ENCODE measurements around the gene FCN3.

FCN3 gene

GRCh38 chr1:27353629-27354028 is 21.0 kb downstream of the FCN3 start:
- H3K9me3 ChIP-seq: no peaks in the 10 kb centered on the region
- H3K36me3 ChIP-seq: no peaks in the 10 kb centered on the region

GRCh38 chr1:27353166-27353565 is 21.5 kb downstream of the FCN3 start:
- Histone ChIP-seq H3K4me3 (ENCODE audit: low read depth, low read length) (no peak overlapping the region), H3K9me3 (no peaks in the 10 kb centered on the region), H3K27me3 (no peaks in the 10 kb centered on the region), H3K36me3 (no peaks in the 10 kb centered on the region), H3K4me1 (no peaks in the 10 kb centered on the region)
- DNase-seq: no peak
- no peak for TF ChIP-seq CTCF (IDR thresholded peaks at IDR 0.05; ENCODE audit: low read depth, low read length)

More at GRCh38 chr1:27353629-27354028, 21.0 kb downstream of the FCN3 start:
- no peak for DNase-seq
- Histone ChIP-seq H3K4me1 (no peaks in the 10 kb centered on the region), H3K27me3 (no peaks in the 10 kb centered on the region), H3K4me3 (ENCODE audit: low read depth, low read length) (no peak overlapping the region)
- TF ChIP-seq CTCF (IDR thresholded peaks at IDR 0.05; ENCODE audit: low read depth, low read length): no peak

DNA sequence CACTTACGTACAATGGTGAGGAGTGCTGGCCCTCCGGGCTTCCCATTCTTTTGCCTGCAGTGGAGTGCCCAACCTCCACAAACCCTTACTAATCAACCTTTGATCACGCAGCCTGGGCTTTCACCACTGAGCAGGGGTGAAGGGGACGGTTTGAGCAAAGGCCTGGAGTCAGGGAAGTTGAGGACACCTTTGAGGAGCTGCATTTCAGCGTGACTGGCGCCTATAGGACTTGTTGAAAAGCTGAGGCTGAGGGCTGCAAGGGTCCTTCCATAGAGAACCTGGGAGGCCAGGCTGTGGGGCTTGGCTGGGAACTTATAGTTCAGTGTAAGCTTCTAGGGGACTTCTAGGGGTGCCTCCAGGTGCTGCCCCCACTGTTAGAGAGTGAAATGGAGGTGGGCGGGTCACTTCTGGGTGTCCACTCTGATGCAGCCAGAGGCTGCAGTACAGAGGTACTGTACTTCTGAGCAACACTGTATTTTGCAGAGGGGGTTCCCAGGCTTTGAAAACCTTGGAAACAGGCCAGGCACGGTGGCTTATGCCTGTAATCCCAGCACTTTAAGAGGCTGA is 23.0 kb downstream of the FCN3 start:
- TF ChIP-seq CTCF (IDR thresholded peaks at IDR 0.05; ENCODE audit: low read depth, low read length): no peak
- Histone ChIP-seq H3K4me1 (no peaks in the 10 kb centered on the region), H3K36me3 (no peaks in the 10 kb centered on the region), H3K4me3 (ENCODE audit: low read depth, low read length) (no peak overlapping the region), H3K9me3 (no peaks in the 10 kb centered on the region), H3K27me3 (no peaks in the 10 kb centered on the region)
- no peak for DNase-seq

DNA sequence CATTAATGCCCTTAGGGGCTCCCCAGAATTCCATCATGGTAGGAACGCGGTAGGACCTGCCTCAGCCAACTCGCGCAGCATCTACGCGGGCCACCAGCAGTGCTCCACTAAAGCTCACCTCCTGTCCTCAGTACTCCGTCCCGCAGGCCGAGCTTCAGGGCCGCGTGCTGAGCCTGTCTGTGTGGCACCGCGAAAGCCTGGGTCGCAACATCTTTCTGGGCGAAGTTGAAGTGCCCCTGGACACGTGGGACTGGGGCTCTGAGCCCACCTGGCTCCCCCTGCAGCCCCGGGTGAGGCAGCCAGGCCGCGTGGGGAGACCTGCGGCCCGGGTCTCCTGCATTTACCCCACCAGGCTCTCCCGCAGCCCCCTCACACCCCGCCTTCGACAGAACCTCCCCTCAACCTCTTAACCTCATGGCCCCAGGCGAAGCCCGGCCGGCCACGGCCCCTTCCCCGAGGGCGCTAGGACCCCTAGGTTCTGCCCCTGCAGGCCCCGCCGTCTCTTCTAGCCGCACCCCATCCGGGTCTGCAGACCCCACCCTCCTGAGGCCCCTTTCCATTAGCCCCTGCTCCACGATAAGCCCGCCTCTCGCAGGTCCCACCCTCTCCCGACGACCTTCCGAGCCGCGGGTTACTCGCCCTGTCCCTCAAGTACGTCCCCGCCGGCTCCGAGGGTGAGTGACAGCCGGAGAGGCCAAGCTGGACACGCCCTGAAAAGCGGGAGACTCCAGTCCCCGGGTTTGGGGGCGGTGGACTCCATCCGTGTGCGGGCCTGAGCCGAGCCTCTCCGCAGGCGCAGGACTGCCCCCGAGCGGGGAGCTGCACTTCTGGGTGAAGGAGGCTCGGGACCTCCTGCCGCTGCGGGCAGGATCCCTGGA is 23.7 kb downstream of the FCN3 start:
- no peak for DNase-seq
- TF ChIP-seq CTCF (IDR thresholded peaks at IDR 0.05; ENCODE audit: low read depth, low read length): no peak
- H3K4me3 ChIP-seq (ENCODE audit: low read depth, low read length): no peak overlapping the region

GRCh38 chr1:27349784-27350662 is 24.6 kb downstream of the FCN3 start:
- Histone ChIP-seq H3K27me3 (no peaks in the 10 kb centered on the region), H3K4me3 (ENCODE audit: low read depth, low read length) (peak overlapping the region; percentile 48), H3K4me1 (no peaks in the 10 kb centered on the region), H3K36me3 (no peaks in the 10 kb centered on the region), H3K9me3 (no peaks in the 10 kb centered on the region)
- DNase-seq: peak; percentile 72
- TF ChIP-seq CTCF (IDR thresholded peaks at IDR 0.05; ENCODE audit: low read depth, low read length): no peak

More for the DNA sequence above, 23.7 kb downstream of the FCN3 start:
- H3K9me3 ChIP-seq: no peaks in the 10 kb centered on the region
- no peaks in the 10 kb centered on the region for H3K4me1 ChIP-seq
- H3K27me3 ChIP-seq: no peaks in the 10 kb centered on the region
- no peaks in the 10 kb centered on the region for H3K36me3 ChIP-seq

Data from BE2C (cell line).